ENCODE data around the gene ALPI. TPM values are rescaled to one million over a fixed set of nuclear protein-coding genes. Genes with fewer than 3 reads are reported as not detected.
"Not testable (repeated sequence)": the region's sequence is repeated elsewhere in the genome, so short reads cannot be mapped to it uniquely, and the experiment has no call there.

Gene ALPI
- total RNA-seq, 2 experiments from 2014 or later: not detected

DNA sequence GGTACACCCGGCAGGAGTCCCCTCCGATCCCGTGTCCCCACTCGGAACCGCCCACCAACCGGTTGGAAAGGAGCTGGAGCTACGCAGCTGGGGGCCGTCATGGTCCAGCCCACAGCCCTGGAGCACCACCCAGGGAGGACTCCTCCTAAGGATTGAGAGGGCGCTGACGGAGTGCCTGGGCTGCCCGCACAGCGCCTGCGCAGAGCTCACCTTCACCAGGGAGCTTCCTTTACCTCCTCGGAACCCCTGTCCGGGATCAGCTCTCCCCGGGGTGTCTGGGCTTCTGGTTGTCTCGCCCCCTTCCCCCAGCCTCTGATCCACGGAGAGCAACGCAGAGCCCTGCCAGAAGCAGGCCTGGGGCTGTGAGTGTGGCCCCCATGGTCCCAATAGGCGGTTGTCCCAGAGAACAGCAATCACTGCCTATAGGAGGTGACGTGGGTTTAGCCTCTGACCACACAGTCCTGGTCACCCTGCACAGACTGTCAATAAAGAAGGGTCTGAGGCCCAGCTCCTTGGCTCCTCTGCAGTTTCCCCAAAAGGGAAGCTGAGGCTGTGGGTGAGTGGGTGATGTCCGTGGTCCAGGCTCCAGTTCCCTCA is 34.7 kb upstream of the ALPI start:
- intact Hi-C loops (cut with DNase I, micrococcal nuclease): no loop called here
- CTCF ChIA-PET: no interaction called here
- H3K4me1 ChIP-seq (ENCODE audit: insufficient read depth, low read length): peaks cover 23% of the 10 kb centered on the region
- no peak for ATAC-seq (ENCODE audit: poor library complexity)
- no peak overlapping the region for H3K27ac ChIP-seq (ENCODE audit: low read depth in 1 of 2, low read length in 2 of 2)
- H3K4me1 Mint-ChIP-seq (ENCODE audit: low read depth): peaks cover 10% of the 10 kb centered on the region
- H3K27ac Mint-ChIP-seq: no peak overlapping the region
- no peaks in the 10 kb centered on the region for H3K36me3 ChIP-seq (ENCODE audit: insufficient read depth, low read length)
- peaks cover 3% of the 10 kb centered on the region for H3K9me3 Mint-ChIP-seq
- no peaks in the 10 kb centered on the region for H3K36me3 Mint-ChIP-seq (ENCODE audit: low read depth)
- TF ChIP-seq, protein P1, sequence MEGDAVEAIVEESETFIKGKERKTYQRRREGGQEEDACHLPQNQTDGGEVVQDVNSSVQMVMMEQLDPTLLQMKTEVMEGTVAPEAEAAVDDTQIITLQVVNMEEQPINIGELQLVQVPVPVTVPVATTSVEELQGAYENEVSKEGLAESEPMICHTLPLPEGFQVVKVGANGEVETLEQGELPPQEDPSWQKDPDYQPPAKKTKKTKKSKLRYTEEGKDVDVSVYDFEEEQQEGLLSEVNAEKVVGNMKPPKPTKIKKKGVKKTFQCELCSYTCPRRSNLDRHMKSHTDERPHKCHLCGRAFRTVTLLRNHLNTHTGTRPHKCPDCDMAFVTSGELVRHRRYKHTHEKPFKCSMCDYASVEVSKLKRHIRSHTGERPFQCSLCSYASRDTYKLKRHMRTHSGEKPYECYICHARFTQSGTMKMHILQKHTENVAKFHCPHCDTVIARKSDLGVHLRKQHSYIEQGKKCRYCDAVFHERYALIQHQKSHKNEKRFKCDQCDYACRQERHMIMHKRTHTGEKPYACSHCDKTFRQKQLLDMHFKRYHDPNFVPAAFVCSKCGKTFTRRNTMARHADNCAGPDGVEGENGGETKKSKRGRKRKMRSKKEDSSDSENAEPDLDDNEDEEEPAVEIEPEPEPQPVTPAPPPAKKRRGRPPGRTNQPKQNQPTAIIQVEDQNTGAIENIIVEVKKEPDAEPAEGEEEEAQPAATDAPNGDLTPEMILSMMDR (IDR thresholded peaks at IDR 0.05): no peak
- H3K4me3 Mint-ChIP-seq: no peak overlapping the region
- no peak for DNase-seq
- peaks cover 42 to 50% of the 10 kb centered on the region in 2 experiments for H3K27me3 ChIP-seq (ENCODE audit: control insufficient read depth in 1 of 2, insufficient read depth in 2 of 2, low read length in 2 of 2)
- peak overlapping the region; percentile 29 for H3K4me3 ChIP-seq (ENCODE audit: low read length)
- POLR2A ChIA-PET: no interaction called here
- peaks cover 0 to 21% of the 10 kb centered on the region in 2 experiments for H3K9me3 ChIP-seq (ENCODE audit: control insufficient read depth in 1 of 2, insufficient read depth in 1 of 2, low read length in 2 of 2)
- H3K27me3 Mint-ChIP-seq: peaks cover 52% of the 10 kb centered on the region

DNA sequence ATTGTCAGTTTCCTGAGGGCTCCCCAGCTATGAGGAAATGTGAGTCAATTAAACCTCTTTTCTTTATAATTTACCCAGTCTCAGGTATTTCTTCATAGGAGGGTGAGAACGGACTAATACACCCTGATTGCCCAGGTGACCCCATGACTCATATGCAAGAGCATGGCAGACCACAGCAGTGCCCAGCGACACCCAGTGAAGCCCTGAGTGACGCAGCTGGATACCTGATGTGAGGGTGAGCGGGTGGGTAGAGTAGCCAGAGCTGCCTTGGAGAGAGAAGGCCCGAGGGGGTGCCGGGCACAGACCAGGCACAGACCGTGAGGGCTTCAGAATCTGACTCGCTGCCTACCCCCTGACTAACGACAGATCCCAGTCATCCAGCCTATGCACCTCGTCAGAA is 33.9 kb upstream of the ALPI start:
- Histone ChIP-seq H3K27ac (ENCODE audit: low read depth in 1 of 2, low read length in 2 of 2) (no peak overlapping the region), H3K27me3 (ENCODE audit: control insufficient read depth in 1 of 2, insufficient read depth in 2 of 2, low read length in 2 of 2) (peaks cover 42 to 47% of the 10 kb centered on the region in 2 experiments), H3K4me1 (ENCODE audit: insufficient read depth, low read length) (peaks cover 23% of the 10 kb centered on the region), H3K4me3 (ENCODE audit: low read length) (no peak overlapping the region), H3K36me3 (ENCODE audit: insufficient read depth, low read length) (no peaks in the 10 kb centered on the region), H3K9me3 (ENCODE audit: control insufficient read depth in 1 of 2, insufficient read depth in 1 of 2, low read length in 2 of 2) (peaks cover 0 to 21% of the 10 kb centered on the region in 2 experiments)
- Mint-ChIP-seq H3K27ac (no peak overlapping the region), H3K36me3 (ENCODE audit: low read depth) (no peaks in the 10 kb centered on the region), H3K4me1 (ENCODE audit: low read depth) (peaks cover 10% of the 10 kb centered on the region), H3K27me3 (peaks cover 48% of the 10 kb centered on the region), H3K4me3 (peak overlapping the region; percentile 66), H3K9me3 (peaks cover 3% of the 10 kb centered on the region)
- intact Hi-C loops (cut with DNase I, micrococcal nuclease): no loop called here
- DNase-seq: no peak
- ATAC-seq (ENCODE audit: poor library complexity): no peak
- ChIA-PET CTCF (no interaction called here), POLR2A (no interaction called here)
- TF ChIP-seq, protein P1 (IDR thresholded peaks at IDR 0.05): no peak

- POLR2A ChIA-PET; H3K27ac Mint-ChIP-seq; H3K9me3 Mint-ChIP-seq; CTCF ChIA-PET; H3K36me3 Mint-ChIP-seq (ENCODE audit: low read depth); H3K4me3 ChIP-seq (ENCODE audit: low read length); H3K4me3 Mint-ChIP-seq; H3K36me3 ChIP-seq (ENCODE audit: insufficient read depth, low read length); intact Hi-C loops (cut with DNase I, micrococcal nuclease); ATAC-seq (ENCODE audit: poor library complexity); H3K27ac ChIP-seq (ENCODE audit: low read depth in 1 of 2, low read length in 2 of 2); DNase-seq: not testable (repeated sequence)
- Mint-ChIP-seq H3K4me1 (ENCODE audit: low read depth) (peaks cover 10% of the 10 kb centered on the region), H3K27me3 (peaks cover 46% of the 10 kb centered on the region)
- Histone ChIP-seq H3K4me1 (ENCODE audit: insufficient read depth, low read length) (peaks cover 23% of the 10 kb centered on the region), H3K27me3 (ENCODE audit: control insufficient read depth in 1 of 2, insufficient read depth in 2 of 2, low read length in 2 of 2) (peaks cover 41 to 48% of the 10 kb centered on the region in 2 experiments), H3K9me3 (ENCODE audit: control insufficient read depth in 1 of 2, insufficient read depth in 1 of 2, low read length in 2 of 2) (peaks cover 0 to 21% of the 10 kb centered on the region in 2 experiments)
These were observed 33.0 kb upstream of the ALPI start for GRCh38 chr2:232422996-232423395.

GRCh38 chr2:232423407-232423806 is 32.5 kb upstream of the ALPI start:
- peaks cover 0 to 21% of the 10 kb centered on the region in 2 experiments for H3K9me3 ChIP-seq (ENCODE audit: control insufficient read depth in 1 of 2, insufficient read depth in 1 of 2, low read length in 2 of 2)
- H3K4me3 Mint-ChIP-seq; H3K36me3 ChIP-seq (ENCODE audit: insufficient read depth, low read length); H3K4me3 ChIP-seq (ENCODE audit: low read length); ATAC-seq (ENCODE audit: poor library complexity); DNase-seq; POLR2A ChIA-PET; intact Hi-C loops (cut with DNase I, micrococcal nuclease); H3K27ac Mint-ChIP-seq; H3K27ac ChIP-seq (ENCODE audit: low read depth in 1 of 2, low read length in 2 of 2); H3K36me3 Mint-ChIP-seq (ENCODE audit: low read depth); CTCF ChIA-PET; H3K9me3 Mint-ChIP-seq: not testable (repeated sequence)
- H3K27me3 ChIP-seq (ENCODE audit: control insufficient read depth in 1 of 2, insufficient read depth in 2 of 2, low read length in 2 of 2): peaks cover 36 to 45% of the 10 kb centered on the region in 2 experiments
- Mint-ChIP-seq H3K27me3 (peaks cover 42% of the 10 kb centered on the region), H3K4me1 (ENCODE audit: low read depth) (peaks cover 10% of the 10 kb centered on the region)
- peaks cover 23% of the 10 kb centered on the region for H3K4me1 ChIP-seq (ENCODE audit: insufficient read depth, low read length)

All from CD4-positive, alpha-beta T cell (primary cell).